22Rv1 (cell line): ENCODE data around the gene SLC66A1.

Experiments used
- ZFX ChIP-seq: fragments of 450-650 bp; IDR thresholded peaks from 2 replicates; pipeline ENCODE4 v1.6.1; 2017; ENCODE audit warnings: antibody characterized with exemption, borderline replicate concordance
- TF ChIP-seq, protein P1 (sequence below): fragments of 450-650 bp; IDR thresholded peaks from 2 replicates; pipeline ENCODE4 v1.5.1; 2017; ENCODE audit warnings: mild to moderate bottlenecking

DNA sequence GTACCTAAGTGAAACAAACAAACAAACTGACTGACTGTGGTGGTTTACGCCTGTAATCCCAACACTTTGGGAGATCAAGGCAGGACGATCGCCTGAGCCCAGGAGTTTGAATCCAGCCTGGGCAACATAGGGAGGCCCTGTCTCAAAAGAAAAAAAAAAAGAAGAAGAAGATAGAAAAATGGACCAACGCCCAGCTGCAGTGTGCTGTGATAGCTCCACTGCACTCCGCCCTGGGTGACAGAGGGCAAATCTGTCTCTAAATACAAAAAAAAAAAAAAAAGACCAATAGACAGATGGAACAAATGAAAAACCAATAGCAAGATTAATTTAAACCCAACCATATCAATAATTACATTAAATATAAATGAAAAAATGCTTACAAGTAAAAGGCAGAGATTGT is 37.5 kb upstream of the SLC66A1 start:
- TF ChIP-seq, protein P1, sequence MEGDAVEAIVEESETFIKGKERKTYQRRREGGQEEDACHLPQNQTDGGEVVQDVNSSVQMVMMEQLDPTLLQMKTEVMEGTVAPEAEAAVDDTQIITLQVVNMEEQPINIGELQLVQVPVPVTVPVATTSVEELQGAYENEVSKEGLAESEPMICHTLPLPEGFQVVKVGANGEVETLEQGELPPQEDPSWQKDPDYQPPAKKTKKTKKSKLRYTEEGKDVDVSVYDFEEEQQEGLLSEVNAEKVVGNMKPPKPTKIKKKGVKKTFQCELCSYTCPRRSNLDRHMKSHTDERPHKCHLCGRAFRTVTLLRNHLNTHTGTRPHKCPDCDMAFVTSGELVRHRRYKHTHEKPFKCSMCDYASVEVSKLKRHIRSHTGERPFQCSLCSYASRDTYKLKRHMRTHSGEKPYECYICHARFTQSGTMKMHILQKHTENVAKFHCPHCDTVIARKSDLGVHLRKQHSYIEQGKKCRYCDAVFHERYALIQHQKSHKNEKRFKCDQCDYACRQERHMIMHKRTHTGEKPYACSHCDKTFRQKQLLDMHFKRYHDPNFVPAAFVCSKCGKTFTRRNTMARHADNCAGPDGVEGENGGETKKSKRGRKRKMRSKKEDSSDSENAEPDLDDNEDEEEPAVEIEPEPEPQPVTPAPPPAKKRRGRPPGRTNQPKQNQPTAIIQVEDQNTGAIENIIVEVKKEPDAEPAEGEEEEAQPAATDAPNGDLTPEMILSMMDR: no peak
- TF ChIP-seq ZFX: no peak
